NCI-H1436 treated with DMSO at 0.1 percent for 48 hours (cell line): ENCODE measurements around the gene GPAM.
"Not testable (repeated sequence)": the region's sequence is repeated elsewhere in the genome, so short reads cannot be mapped to it uniquely, and the experiment has no call there.

Source experiments
- DNase-seq: peaks from one replicate; lab custom pipeline; 2025; lab: John Stamatoyannopoulos, UW

The GPAM gene

DNA sequence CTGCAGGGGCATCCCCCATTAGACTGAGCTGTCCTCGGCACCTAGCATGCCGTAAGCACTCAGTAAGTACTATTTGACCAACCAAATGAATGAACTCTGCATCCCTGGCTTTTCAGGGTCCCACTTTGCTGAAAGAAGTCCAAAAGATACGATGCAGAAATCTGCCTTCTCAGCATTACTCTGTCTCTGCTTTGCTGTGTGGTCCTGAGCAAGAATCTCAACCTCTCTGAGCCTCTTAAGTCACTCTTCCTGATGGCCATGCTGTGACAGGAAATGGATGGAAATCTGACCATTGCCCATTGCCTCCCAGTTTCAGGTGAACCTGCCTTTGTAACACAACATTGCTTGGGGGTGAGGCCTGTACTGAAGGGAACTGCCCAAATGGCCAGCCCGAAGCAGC is 48.0 kb downstream of the GPAM start:
- DNase-seq, result no peak

DNA sequence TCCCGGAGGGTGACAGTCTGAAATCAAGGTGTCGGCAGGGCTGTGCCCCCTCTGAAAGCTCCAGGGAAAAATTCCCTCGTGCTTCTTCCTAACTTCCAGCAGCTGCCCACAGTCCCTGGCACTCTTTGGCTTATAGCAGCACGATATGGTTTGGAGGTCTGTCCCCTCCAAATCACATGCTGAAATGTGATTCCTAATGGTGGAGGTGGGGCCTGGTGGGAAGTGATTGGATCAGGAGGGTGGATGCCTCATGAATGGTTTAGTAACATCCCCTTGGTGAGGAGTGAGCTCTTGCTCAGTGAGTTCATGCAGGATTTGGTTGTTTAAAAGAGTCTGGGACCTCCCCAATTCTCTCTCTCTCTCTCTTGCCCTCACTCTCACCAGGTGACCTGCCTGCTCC is 51.1 kb downstream of the GPAM start:
- no peak for DNase-seq

DNA sequence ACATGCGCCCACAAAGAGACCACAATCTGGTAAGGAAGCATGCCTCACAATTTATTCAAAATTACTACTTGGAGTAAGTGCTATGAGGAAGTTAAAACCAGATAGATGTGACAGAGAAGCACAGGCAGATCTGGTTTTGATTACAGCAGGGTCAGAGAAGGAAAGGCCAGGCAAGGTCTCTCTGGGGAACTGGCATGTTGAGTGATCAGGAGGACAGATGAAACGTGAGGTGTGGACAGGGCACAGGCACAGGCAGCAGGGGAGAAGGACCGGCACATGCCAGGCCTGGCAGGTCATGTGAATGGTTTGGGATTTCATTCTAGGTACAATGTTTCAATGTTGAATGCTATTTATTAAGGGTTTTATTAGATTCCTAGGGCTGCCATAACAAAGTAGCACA is 51.6 kb downstream of the GPAM start:
- no peak for DNase-seq

DNA sequence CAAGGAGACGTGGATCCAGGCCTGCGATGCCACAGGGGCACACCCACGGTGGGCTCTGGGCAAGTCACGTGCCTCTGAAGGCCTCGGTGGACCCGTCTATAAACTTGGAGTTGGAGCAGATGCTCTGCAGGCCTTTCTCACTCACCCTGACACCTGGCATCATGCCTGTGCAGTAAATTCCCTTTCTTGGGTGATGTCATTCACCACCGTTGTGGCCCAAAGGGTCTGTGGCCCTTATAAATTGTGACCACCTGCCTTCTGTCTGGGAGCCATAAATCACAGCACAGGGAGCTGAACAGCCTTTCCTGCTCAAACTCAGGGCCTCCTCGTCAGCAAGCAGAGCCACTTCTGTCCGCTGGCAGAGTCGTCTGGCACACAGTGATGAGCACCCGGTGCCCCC is 52.2 kb downstream of the GPAM start:
- no peak for DNase-seq

DNA sequence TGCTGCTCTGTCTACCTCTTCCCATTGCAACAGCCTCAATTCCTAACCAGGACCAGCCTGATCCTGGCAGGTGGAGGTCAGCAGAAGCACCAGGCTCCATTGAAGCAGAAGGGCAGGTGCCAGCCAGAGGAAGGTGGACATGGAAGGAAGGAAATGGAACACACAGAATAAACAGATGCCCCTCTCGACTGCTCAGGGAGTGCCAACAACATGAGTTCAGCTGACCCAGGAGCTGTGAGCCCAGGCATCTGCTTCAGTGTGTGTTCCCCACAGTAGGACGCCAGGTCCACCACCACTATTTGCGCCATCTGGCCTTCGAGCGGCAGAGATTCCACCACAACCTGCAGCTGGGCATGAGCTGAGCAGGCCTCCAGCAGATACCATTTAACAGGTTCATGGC is 56.7 kb downstream of the GPAM start:
- no peak for DNase-seq

DNA sequence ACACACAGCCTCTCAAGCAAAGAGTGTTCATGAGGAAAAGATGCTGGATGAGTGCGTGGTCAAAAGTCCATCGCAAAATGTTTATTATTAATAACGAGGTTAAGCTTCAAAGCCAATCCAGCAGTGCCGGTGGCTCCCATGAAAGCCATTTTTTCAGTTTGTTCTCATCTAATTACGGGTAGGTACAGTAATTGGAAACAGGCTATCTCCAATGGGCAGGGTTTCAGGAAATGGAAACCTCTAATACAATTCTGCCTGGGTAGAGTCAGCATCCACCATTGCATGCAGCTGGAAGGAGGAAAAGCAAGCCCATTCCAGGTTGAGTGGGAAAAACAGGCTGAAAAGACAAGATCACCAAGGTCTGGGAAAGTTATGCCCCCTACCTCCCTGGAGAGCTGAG is 57.4 kb downstream of the GPAM start:
- no peak for DNase-seq

DNA sequence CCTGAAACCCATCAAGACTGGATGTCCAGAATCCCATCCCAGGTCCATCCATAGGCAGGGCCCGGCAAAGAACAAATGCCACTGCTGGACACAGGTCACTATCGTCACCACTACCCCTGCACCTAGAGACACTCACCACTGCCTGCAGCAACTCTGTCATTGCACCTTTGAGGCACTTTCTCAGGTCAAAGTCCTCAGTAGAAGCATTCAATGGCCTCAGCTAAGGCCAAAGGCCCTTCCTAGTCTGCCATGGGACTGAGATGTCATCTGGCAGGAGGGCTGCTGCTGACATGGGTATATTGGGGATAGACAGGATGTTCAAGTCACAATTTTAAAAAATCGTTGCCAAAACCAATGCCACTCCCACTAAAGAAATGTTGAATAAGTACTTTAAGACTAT is 58.7 kb downstream of the GPAM start:
- DNase-seq, result no peak

- no peak for DNase-seq
Observed at GRCh38 chr10:112122827-112123226, 60.7 kb downstream of the GPAM start.

DNA sequence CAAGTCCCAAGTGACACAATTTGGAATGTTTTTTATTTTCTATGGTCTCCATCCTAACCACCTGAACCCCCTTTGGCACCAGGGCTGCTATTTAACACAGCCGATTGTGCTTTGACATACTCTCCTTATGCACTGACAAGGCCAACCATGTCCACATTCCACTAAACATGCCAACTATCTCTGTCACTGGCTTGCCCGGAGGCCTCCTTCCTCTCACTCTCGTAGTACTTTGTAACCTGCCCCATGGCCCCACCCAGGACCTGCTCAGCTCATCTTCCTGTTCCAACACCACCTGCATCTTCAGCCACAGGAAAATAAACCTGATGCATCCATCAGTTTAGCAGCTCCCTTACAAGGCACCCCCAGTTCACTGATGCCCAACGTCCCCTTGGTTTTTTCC is 63.1 kb downstream of the GPAM start:
- DNase-seq, result no peak

DNA sequence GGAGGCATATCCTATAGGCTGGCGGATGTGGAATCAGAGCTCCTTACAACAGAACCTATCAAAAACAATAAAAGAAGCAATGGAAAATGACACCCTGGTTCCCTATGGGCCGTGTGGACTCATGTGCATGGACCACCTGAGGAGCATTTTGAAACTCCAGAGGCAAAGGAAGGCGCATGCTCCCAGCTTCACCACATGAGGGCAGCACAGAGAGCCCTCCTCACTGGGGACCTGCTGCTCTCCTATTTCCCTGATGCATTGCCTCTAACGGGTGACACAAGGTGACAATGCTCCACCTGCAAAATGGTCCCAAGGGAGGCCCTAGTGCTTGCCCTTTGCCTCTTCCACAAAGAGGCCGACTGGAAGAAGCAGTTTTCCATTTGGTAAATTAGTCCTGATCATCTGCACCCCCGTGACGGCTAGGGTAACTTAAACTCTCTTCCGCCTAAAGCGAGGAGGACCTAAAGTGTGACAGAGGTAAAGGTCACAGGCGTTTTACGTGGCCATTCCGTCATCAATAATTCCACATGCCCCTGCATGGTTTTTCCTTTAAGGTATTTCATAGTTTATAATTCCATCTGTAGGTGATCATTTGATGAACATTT is 67.7 kb downstream of the GPAM start:
- DNase-seq, result no peak

GRCh38 chr10:112109779-112110178 is 73.8 kb downstream of the GPAM start:
- DNase-seq, result not testable (repeated sequence)
